Measurements from ENCODE around the gene TUBG1.

TUBG1 gene

DNA sequence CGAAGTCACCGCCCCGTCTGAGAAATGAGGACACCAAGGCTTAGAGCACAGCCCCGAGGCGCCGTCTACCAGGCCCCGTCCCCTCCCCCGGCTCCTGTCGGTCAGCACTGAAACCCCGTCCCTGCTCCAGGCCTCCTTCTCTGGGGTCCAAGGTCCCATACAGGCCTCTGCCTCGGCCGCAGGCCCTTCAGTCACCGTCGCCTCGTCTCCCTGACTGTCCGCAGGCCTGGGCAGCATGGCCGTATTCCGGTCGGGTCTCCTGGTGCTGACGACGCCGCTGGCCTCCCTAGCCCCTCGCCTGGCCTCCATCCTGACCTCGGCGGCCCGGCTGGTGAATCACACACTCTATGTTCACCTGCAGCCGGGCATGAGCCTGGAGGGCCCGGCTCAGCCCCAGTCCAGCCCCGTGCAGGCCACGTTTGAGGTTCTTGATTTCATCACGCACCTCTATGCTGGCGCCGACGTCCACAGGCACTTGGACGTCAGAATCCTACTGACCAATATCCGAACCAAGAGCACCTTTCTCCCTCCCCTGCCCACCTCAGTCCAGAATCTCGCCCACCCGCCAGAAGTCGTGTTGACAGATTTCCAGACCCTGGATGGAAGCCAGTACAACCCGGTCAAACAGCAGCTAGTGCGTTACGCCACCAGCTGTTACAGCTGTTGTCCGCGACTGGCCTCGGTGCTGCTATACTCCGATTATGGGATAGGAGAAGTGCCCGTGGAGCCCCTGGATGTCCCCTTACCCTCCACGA lies 46.9 kb upstream of the TUBG1 start:
- no peaks in the 10 kb centered on the region for H3K9me3 ChIP-seq (replicated peaks in 1 of 2; ENCODE audit: control insufficient read depth in 2 of 2, insufficient read depth in 1 of 2, low read depth in 1 of 2, low read length in 2 of 2)
- H3K27me3 ChIP-seq (ENCODE audit: control insufficient read depth in 3 of 3, insufficient read depth in 3 of 3, low read depth in 1 of 3, low read length in 3 of 3), result no peaks in the 10 kb centered on the region
- H2BK5ac ChIP-seq (ENCODE audit: low read length), result peak overlapping the region; percentile 58
- no peak for DNase-seq (ENCODE audit: low spot score)
- H2BK15ac ChIP-seq (ENCODE audit: low read length), result no peak overlapping the region
- H3K4me3 ChIP-seq (ENCODE audit: low read length in 2 of 2), result peak overlapping the region; percentile 66 to 92
- peak overlapping the region; percentile 94 for H3K4me2 ChIP-seq (ENCODE audit: insufficient read depth, low read length, poor library complexity, severe bottlenecking)
- WGBS, 2 donors (ENCODE audit: extremely low coverage in 2 of 2, insufficient read length in 2 of 2, insufficient replicate concordance in 1 of 2), result no CpG with 5 or more reads among the region's 48 CpGs
- no peak overlapping the region for H3K14ac ChIP-seq (ENCODE audit: low read length)
- H3K27ac ChIP-seq (replicated peaks; ENCODE audit: low read length), result peak overlapping the region; percentile 64
- peaks cover 12 to 14% of the 10 kb centered on the region in 2 donors for H3K4me1 ChIP-seq (ENCODE audit: control insufficient read depth in 2 of 2, insufficient read depth in 1 of 2, low read depth in 1 of 2, low read length in 2 of 2)
- peaks cover 19% of the 10 kb centered on the region for H3K79me1 ChIP-seq (ENCODE audit: low read depth, low read length)
- H3K36me3 ChIP-seq (replicated peaks in 1 of 2; ENCODE audit: control insufficient read depth in 2 of 2, insufficient read depth in 2 of 2, low read length in 2 of 2), result peaks cover 21 to 34% of the 10 kb centered on the region in 2 donors
- no peak overlapping the region for H4K8ac ChIP-seq (ENCODE audit: low read depth, low read length)
- peak overlapping the region; percentile 94 for H3K9ac ChIP-seq (ENCODE audit: low read depth, low read length, poor library complexity)
- H3K18ac ChIP-seq (ENCODE audit: low read length), result no peak overlapping the region
- no peak overlapping the region for H3K4ac ChIP-seq (ENCODE audit: low read length)
- H2BK12ac ChIP-seq (ENCODE audit: low read length), result no peak overlapping the region
- no peak overlapping the region for H4K91ac ChIP-seq (ENCODE audit: low read depth, low read length, poor library complexity)
- H3K23ac ChIP-seq (ENCODE audit: low read depth, low read length, poor library complexity), result peak overlapping the region; percentile 57
- H2AK5ac ChIP-seq (ENCODE audit: low read depth, low read length), result peak overlapping the region; percentile 41
- no peak overlapping the region for H2BK120ac ChIP-seq (ENCODE audit: low read depth, low read length)
- H2AFZ ChIP-seq (ENCODE audit: low read length), result peak overlapping the region; percentile 85

DNA sequence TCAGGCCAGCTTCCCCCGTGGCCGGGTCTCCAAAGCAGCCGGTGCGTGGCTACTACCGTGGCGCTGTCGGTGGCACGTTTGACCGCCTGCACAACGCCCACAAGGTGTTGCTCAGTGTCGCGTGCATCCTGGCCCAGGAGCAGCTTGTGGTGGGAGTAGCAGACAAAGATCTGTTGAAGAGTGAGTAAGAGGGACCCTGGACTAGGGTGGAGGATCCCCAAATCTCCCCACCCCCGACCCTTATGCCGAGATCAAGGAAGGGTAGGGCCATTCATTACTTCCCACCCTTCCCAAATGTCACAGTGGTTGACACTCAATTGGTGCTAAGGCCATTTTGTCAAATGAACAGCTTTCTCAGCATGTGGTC lies 46.4 kb upstream of the TUBG1 start:
- Histone ChIP-seq H4K8ac (ENCODE audit: low read depth, low read length) (no peak overlapping the region), H3K4ac (ENCODE audit: low read length) (no peak overlapping the region), H3K9ac (ENCODE audit: low read depth, low read length, poor library complexity) (no peak overlapping the region), H3K4me2 (ENCODE audit: insufficient read depth, low read length, poor library complexity, severe bottlenecking) (peak overlapping the region; percentile 94), H2BK12ac (ENCODE audit: low read length) (no peak overlapping the region), H2BK15ac (ENCODE audit: low read length) (no peak overlapping the region), H2AK5ac (ENCODE audit: low read depth, low read length) (no peak overlapping the region), H3K14ac (ENCODE audit: low read length) (no peak overlapping the region), H3K27me3 (ENCODE audit: control insufficient read depth in 3 of 3, insufficient read depth in 3 of 3, low read depth in 1 of 3, low read length in 3 of 3) (no peaks in the 10 kb centered on the region), H3K36me3 (replicated peaks in 1 of 2; ENCODE audit: control insufficient read depth in 2 of 2, insufficient read depth in 2 of 2, low read length in 2 of 2) (peaks cover 21 to 35% of the 10 kb centered on the region in 2 donors), H3K23ac (ENCODE audit: low read depth, low read length, poor library complexity) (no peak overlapping the region), H3K79me1 (ENCODE audit: low read depth, low read length) (peaks cover 21% of the 10 kb centered on the region), H3K9me3 (replicated peaks in 1 of 2; ENCODE audit: control insufficient read depth in 2 of 2, insufficient read depth in 1 of 2, low read depth in 1 of 2, low read length in 2 of 2) (no peaks in the 10 kb centered on the region), H3K4me3 (ENCODE audit: low read length in 2 of 2) (peak overlapping the region; percentile 66 to 92), H2AFZ (ENCODE audit: low read length) (no peak overlapping the region), H3K18ac (ENCODE audit: low read length) (no peak overlapping the region), H3K4me1 (ENCODE audit: control insufficient read depth in 2 of 2, insufficient read depth in 1 of 2, low read depth in 1 of 2, low read length in 2 of 2) (peaks cover 15 to 16% of the 10 kb centered on the region in 2 donors), H2BK5ac (ENCODE audit: low read length) (no peak overlapping the region), H4K91ac (ENCODE audit: low read depth, low read length, poor library complexity) (no peak overlapping the region), H3K27ac (replicated peaks; ENCODE audit: low read length) (no peak overlapping the region), H2BK120ac (ENCODE audit: low read depth, low read length) (no peak overlapping the region)
- WGBS, 2 donors (ENCODE audit: extremely low coverage in 2 of 2, insufficient read length in 2 of 2, insufficient replicate concordance in 1 of 2), result no CpG with 5 or more reads among the region's 14 CpGs
- no peak for DNase-seq (ENCODE audit: low spot score)

DNA sequence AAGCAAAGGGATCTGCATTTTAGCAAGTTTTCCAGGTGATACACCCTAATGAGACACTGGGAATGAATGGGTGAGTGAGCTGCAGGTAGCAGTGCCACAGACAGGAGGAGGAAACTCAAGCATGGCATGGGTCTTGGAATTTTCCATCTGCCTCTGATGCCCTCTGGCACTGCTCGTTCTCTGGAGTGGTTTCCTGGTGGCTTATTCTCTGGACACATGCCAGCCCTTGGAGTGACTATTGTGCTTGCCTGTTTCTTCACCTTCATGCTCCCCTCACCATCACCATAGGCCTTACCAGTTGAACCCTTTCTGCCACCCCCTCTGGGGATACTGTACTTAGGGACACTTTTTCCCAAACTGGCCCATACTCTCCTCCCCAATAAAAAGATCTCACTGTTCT lies 45.9 kb upstream of the TUBG1 start:
- H3K79me1 ChIP-seq (ENCODE audit: low read depth, low read length), result peaks cover 22% of the 10 kb centered on the region
- H2BK15ac ChIP-seq (ENCODE audit: low read length), result no peak overlapping the region
- H2BK12ac ChIP-seq (ENCODE audit: low read length), result no peak overlapping the region
- H3K4ac ChIP-seq (ENCODE audit: low read length), result no peak overlapping the region
- H3K4me3 ChIP-seq (ENCODE audit: low read length in 2 of 2), result peak overlapping the region in 1 of 2 donors; percentile 66
- no peak overlapping the region for H3K4me2 ChIP-seq (ENCODE audit: insufficient read depth, low read length, poor library complexity, severe bottlenecking)
- H3K14ac ChIP-seq (ENCODE audit: low read length), result no peak overlapping the region
- no peak overlapping the region for H4K8ac ChIP-seq (ENCODE audit: low read depth, low read length)
- H3K9me3 ChIP-seq (replicated peaks in 1 of 2; ENCODE audit: control insufficient read depth in 2 of 2, insufficient read depth in 1 of 2, low read depth in 1 of 2, low read length in 2 of 2), result no peaks in the 10 kb centered on the region
- WGBS, 2 donors (ENCODE audit: extremely low coverage in 2 of 2, insufficient read length in 2 of 2, insufficient replicate concordance in 1 of 2), result no CpG with 5 or more reads among the region's 1 CpG
- peaks cover 22 to 39% of the 10 kb centered on the region in 2 donors for H3K36me3 ChIP-seq (replicated peaks in 1 of 2; ENCODE audit: control insufficient read depth in 2 of 2, insufficient read depth in 2 of 2, low read length in 2 of 2)
- peaks cover 15 to 16% of the 10 kb centered on the region in 2 donors for H3K4me1 ChIP-seq (ENCODE audit: control insufficient read depth in 2 of 2, insufficient read depth in 1 of 2, low read depth in 1 of 2, low read length in 2 of 2)
- no peak overlapping the region for H3K23ac ChIP-seq (ENCODE audit: low read depth, low read length, poor library complexity)
- H2BK5ac ChIP-seq (ENCODE audit: low read length), result no peak overlapping the region
- H2AK5ac ChIP-seq (ENCODE audit: low read depth, low read length), result no peak overlapping the region
- H3K27ac ChIP-seq (replicated peaks; ENCODE audit: low read length), result no peak overlapping the region
- no peak overlapping the region for H2BK120ac ChIP-seq (ENCODE audit: low read depth, low read length)
- no peak overlapping the region for H3K9ac ChIP-seq (ENCODE audit: low read depth, low read length, poor library complexity)
- H3K27me3 ChIP-seq (ENCODE audit: control insufficient read depth in 3 of 3, insufficient read depth in 3 of 3, low read depth in 1 of 3, low read length in 3 of 3), result no peaks in the 10 kb centered on the region
- H3K18ac ChIP-seq (ENCODE audit: low read length), result no peak overlapping the region
- H2AFZ ChIP-seq (ENCODE audit: low read length), result no peak overlapping the region
- no peak for DNase-seq (ENCODE audit: low spot score)
- H4K91ac ChIP-seq (ENCODE audit: low read depth, low read length, poor library complexity), result no peak overlapping the region

DNA sequence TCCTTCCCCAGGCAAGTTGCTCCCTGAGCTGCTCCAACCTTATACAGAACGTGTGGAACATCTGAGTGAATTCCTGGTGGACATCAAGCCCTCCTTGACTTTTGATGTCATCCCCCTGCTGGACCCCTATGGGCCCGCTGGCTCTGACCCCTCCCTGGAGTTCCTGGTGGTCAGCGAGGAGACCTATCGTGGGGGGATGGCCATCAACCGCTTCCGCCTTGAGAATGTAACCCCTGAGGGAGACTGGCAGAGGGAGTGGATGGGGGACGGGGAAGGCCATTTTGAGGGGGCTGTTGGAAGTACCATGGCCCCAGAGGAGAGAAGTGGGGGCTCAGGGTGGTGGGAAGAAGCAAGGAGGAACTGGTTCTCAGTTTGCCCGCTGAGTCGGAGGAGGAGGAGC lies 45.5 kb upstream of the TUBG1 start:
- Histone ChIP-seq H2BK5ac (ENCODE audit: low read length) (no peak overlapping the region), H3K27ac (replicated peaks; ENCODE audit: low read length) (no peak overlapping the region), H3K9me3 (replicated peaks in 1 of 2; ENCODE audit: control insufficient read depth in 2 of 2, insufficient read depth in 1 of 2, low read depth in 1 of 2, low read length in 2 of 2) (no peaks in the 10 kb centered on the region), H3K4ac (ENCODE audit: low read length) (no peak overlapping the region), H3K4me2 (ENCODE audit: insufficient read depth, low read length, poor library complexity, severe bottlenecking) (no peak overlapping the region), H3K79me1 (ENCODE audit: low read depth, low read length) (peaks cover 24% of the 10 kb centered on the region), H2BK12ac (ENCODE audit: low read length) (no peak overlapping the region), H3K4me1 (ENCODE audit: control insufficient read depth in 2 of 2, insufficient read depth in 1 of 2, low read depth in 1 of 2, low read length in 2 of 2) (peaks cover 15 to 16% of the 10 kb centered on the region in 2 donors), H2AFZ (ENCODE audit: low read length) (no peak overlapping the region), H3K18ac (ENCODE audit: low read length) (no peak overlapping the region), H3K23ac (ENCODE audit: low read depth, low read length, poor library complexity) (no peak overlapping the region), H4K8ac (ENCODE audit: low read depth, low read length) (no peak overlapping the region), H3K9ac (ENCODE audit: low read depth, low read length, poor library complexity) (no peak overlapping the region), H2BK120ac (ENCODE audit: low read depth, low read length) (no peak overlapping the region), H3K14ac (ENCODE audit: low read length) (no peak overlapping the region), H3K36me3 (replicated peaks in 1 of 2; ENCODE audit: control insufficient read depth in 2 of 2, insufficient read depth in 2 of 2, low read length in 2 of 2) (peaks cover 23 to 43% of the 10 kb centered on the region in 2 donors), H3K4me3 (ENCODE audit: low read length in 2 of 2) (peak overlapping the region in 1 of 2 donors; percentile 66), H3K27me3 (ENCODE audit: control insufficient read depth in 3 of 3, insufficient read depth in 3 of 3, low read depth in 1 of 3, low read length in 3 of 3) (no peaks in the 10 kb centered on the region), H2AK5ac (ENCODE audit: low read depth, low read length) (no peak overlapping the region), H2BK15ac (ENCODE audit: low read length) (no peak overlapping the region), H4K91ac (ENCODE audit: low read depth, low read length, poor library complexity) (no peak overlapping the region)
- DNase-seq (ENCODE audit: low spot score), result no peak
- no CpG with 5 or more reads among the region's 9 CpGs for WGBS, 2 donors (ENCODE audit: extremely low coverage in 2 of 2, insufficient read length in 2 of 2, insufficient replicate concordance in 1 of 2)

Data from neuronal stem cell (in vitro differentiated cells).